ENCODE measurements around the gene C3orf49. TPM values are rescaled to one million over a fixed set of nuclear protein-coding genes. Genes with fewer than 3 reads are reported as not detected.

The C3orf49 gene
- total RNA-seq, 1 experiment from 2014 or later, result not detected

DNA sequence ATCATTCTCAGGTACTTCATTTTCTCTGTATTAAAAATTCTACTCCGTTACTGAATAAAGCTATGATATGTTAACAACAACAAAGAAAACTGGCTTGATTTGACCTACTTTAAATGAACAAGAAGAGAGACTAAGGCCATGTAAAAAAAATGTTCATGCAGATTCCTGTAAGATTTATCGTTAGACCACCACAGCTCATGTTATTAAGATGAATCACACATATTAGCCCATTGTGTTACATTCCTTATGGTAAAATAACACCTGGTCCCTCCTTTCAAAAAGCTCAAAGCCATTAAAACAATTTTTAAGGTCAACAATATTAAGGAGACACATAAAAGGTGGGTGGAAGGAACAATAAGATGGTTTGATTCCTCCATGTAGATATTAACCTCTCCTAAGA lies 38.2 kb downstream of the C3orf49 start:
- intact Hi-C loops (cut with micrococcal nuclease), result no loop called here
- no peaks in the 10 kb centered on the region for H3K9me3 ChIP-seq (ENCODE audit: control insufficient read depth in 1 of 2, insufficient read depth in 1 of 2, low read depth in 1 of 2, low read length in 2 of 2)
- no peak overlapping the region for H3K9ac ChIP-seq (ENCODE audit: low read length)
- H3K9me2 ChIP-seq (ENCODE audit: insufficient read depth), result no peaks in the 10 kb centered on the region
- no peak overlapping the region for H3K4me2 ChIP-seq (ENCODE audit: low read length)
- ATAC-seq, result no peak
- H3K27ac ChIP-seq (ENCODE audit: low read depth, low read length), result no peak overlapping the region
- RAD21 ChIA-PET (ENCODE audit: low non-redundant PET in 1 of 2, low total read pairs in 2 of 2, uncharacterized antibody in 2 of 2, unreplicated experiment in 2 of 2), result no interaction called here
- peaks cover 82% of the 10 kb centered on the region for H3K79me2 ChIP-seq (ENCODE audit: insufficient read depth, low read length)
- CTCF ChIA-PET, result no interaction called here
- H3K27me3 ChIP-seq (ENCODE audit: insufficient read depth, low read length), result no peaks in the 10 kb centered on the region
- peaks cover 4% of the 10 kb centered on the region; the same call in 1 of the 2 replicates for H4K20me1 ChIP-seq (ENCODE audit: insufficient read depth)
- no TSS peak for BruUV-seq (replicated peaks)
- TF ChIP-seq FOSL1 (IDR thresholded peaks at IDR 0.05; ENCODE audit: low read depth) (no peak), EGR1 (IDR thresholded peaks at IDR 0.05; ENCODE audit: low read depth) (no peak), TCF7L2 (IDR thresholded peaks at IDR 0.05; ENCODE audit: borderline replicate concordance, extremely low read depth, insufficient read depth, insufficient read length) (no peak), SP1 (IDR thresholded peaks at IDR 0.05; ENCODE audit: low read depth) (no peak), MAX (IDR thresholded peaks at IDR 0.05) (no peak), EZH2phosphoT487 (IDR thresholded peaks at IDR 0.05; ENCODE audit: borderline replicate concordance) (no peak), REST (IDR thresholded peaks at IDR 0.05; ENCODE audit: low read depth) (no peak), YY1 (IDR thresholded peaks at IDR 0.05; ENCODE audit: extremely low read depth, insufficient replicate concordance, low read depth, low read length) (no peak), ZFX (IDR thresholded peaks at IDR 0.05) (no peak), SRF (IDR thresholded peaks at IDR 0.05; ENCODE audit: low read depth) (no peak), CBX3 (IDR thresholded peaks at IDR 0.05; ENCODE audit: low read depth) (no peak), RAD21 (IDR thresholded peaks at IDR 0.05; ENCODE audit: low read depth) (no peak), POLR2AphosphoS5 (IDR thresholded peaks at IDR 0.05; ENCODE audit: low read depth, low read length) (no peak), SIN3A (IDR thresholded peaks at IDR 0.05; ENCODE audit: low read depth) (no peak), JUND (IDR thresholded peaks at IDR 0.05) (no peak)
- TF ChIP-seq, protein P1, sequence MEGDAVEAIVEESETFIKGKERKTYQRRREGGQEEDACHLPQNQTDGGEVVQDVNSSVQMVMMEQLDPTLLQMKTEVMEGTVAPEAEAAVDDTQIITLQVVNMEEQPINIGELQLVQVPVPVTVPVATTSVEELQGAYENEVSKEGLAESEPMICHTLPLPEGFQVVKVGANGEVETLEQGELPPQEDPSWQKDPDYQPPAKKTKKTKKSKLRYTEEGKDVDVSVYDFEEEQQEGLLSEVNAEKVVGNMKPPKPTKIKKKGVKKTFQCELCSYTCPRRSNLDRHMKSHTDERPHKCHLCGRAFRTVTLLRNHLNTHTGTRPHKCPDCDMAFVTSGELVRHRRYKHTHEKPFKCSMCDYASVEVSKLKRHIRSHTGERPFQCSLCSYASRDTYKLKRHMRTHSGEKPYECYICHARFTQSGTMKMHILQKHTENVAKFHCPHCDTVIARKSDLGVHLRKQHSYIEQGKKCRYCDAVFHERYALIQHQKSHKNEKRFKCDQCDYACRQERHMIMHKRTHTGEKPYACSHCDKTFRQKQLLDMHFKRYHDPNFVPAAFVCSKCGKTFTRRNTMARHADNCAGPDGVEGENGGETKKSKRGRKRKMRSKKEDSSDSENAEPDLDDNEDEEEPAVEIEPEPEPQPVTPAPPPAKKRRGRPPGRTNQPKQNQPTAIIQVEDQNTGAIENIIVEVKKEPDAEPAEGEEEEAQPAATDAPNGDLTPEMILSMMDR (IDR thresholded peaks at IDR 0.05 in 2 of 3, conservative IDR thresholded peaks at IDR 0.05 in 1 of 3; ENCODE audit: borderline replicate concordance in 1 of 3, insufficient read depth in 1 of 3, low read depth in 2 of 3, low read length in 2 of 3), result no peak
- TF ChIP-seq, protein P2, sequence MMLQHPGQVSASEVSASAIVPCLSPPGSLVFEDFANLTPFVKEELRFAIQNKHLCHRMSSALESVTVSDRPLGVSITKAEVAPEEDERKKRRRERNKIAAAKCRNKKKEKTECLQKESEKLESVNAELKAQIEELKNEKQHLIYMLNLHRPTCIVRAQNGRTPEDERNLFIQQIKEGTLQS (IDR thresholded peaks at IDR 0.05), result no peak
- POLR2A ChIA-PET, result no interaction called here
- peaks cover 3 to 4% of the 10 kb centered on the region in 2 experiments for H3K4me1 ChIP-seq (ENCODE audit: control insufficient read depth in 1 of 2, insufficient read depth in 2 of 2, low read length in 2 of 2)
- H3K4me3 ChIP-seq (replicated peaks in 1 of 2; ENCODE audit: low read depth in 1 of 2, low read length in 2 of 2), result no peak overlapping the region
- H2AFZ ChIP-seq (ENCODE audit: low read depth, low read length, poor library complexity, severe bottlenecking), result no peak overlapping the region
- no peak for DNase-seq (ENCODE audit: low read depth, low spot score)
- no peaks in the 10 kb centered on the region for H3K36me3 ChIP-seq (ENCODE audit: control insufficient read depth in 1 of 2, insufficient read depth in 2 of 2, low read length in 2 of 2)
